Measurements from ENCODE around the gene TBC1D10A. TPM values are rescaled to one million over a fixed set of nuclear protein-coding genes. Genes with fewer than 3 reads are reported as not detected.

The TBC1D10A gene
- total RNA-seq, 1 experiment from 2014 or later: 18.6 TPM

DNA sequence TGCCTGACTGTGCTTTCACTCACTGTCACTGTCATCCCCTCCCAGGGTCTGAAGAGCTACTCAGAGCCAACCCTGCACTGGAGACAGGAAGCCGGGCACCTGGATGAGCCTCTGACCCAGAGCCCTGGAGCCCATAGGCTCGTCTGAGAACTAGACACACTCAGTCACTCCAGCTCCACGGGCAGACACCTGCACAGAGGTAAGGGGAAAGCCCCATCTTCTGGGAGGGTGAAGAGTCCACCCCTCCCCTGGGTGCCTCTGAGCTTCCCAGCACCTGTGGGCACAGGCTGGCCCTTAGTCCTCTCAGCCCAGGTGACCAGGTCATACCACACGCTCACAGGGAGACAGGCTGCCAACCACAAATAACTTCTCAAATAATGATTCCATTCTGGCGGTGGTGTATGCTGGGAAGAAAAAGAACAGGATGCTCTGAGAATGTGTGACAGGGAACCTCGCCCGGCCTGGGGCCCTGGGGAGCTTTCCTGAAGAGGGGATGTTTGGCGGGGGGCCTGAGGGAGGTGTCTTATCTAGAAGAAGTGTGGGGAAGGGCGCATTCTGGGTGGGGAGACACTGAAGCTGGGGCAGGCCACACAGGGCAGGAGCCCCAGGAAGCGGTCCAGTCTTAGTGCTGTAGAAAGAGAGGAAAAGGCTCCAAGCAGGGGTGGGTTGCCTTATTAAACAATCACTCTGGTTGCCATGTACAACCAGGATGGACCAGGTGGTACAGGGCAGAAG lies 35.3 kb upstream of the TBC1D10A start:
- no peaks in the 10 kb centered on the region for H3K79me2 ChIP-seq (ENCODE audit: insufficient read depth, low read length)

DNA sequence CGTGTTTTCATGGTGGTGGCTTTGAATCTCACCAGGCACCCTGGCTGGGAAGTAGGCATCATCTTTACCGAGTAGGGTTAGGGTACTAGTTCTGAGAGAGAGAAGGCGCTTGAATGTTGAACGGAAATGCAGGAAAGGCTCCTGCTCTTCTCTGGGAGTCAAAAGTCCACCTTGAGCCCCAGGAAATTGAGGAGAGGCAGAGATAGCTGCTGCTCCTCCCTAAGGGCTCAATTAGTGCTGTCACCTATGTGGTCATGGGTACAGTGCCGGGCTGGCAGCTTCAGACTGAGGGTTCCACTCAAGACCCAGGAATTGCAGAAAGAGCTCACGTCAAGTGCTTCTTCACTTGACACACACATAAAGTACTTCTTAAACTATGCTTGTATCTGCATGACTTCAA lies 31.8 kb upstream of the TBC1D10A start:
- ChIA-PET RAD21 (ENCODE audit: low non-redundant PET in 1 of 2, low total read pairs in 2 of 2, uncharacterized antibody in 2 of 2, unreplicated experiment in 2 of 2) (no interaction called here), POLR2A (no interaction called here), CTCF (no interaction called here)
- DNase-seq (ENCODE audit: low read depth, low spot score) (no peak), ATAC-seq (no peak)
- Histone ChIP-seq H3K79me2 (ENCODE audit: insufficient read depth, low read length) (peaks cover 32% of the 10 kb centered on the region), H3K9me2 (ENCODE audit: insufficient read depth) (no peaks in the 10 kb centered on the region), H3K36me3 (ENCODE audit: control insufficient read depth in 1 of 2, insufficient read depth in 2 of 2, low read length in 2 of 2) (peaks cover 0 to 2% of the 10 kb centered on the region in 2 experiments; a peak in 2 of 4 replicates), H3K27ac (ENCODE audit: low read depth, low read length) (no peak overlapping the region), H3K27me3 (ENCODE audit: insufficient read depth, low read length) (no peaks in the 10 kb centered on the region), H3K9me3 (ENCODE audit: control insufficient read depth in 1 of 2, insufficient read depth in 1 of 2, low read depth in 1 of 2, low read length in 2 of 2) (no peaks in the 10 kb centered on the region), H3K4me3 (replicated peaks in 1 of 2; ENCODE audit: low read depth in 1 of 2, low read length in 2 of 2) (no peak overlapping the region), H3K9ac (ENCODE audit: low read length) (no peak overlapping the region), H2AFZ (ENCODE audit: low read depth, low read length, poor library complexity, severe bottlenecking) (no peak overlapping the region), H3K4me2 (ENCODE audit: low read length) (no peak overlapping the region), H3K4me1 (ENCODE audit: control insufficient read depth in 1 of 2, insufficient read depth in 2 of 2, low read length in 2 of 2) (peaks cover 12 to 22% of the 10 kb centered on the region in 2 experiments; a peak in 3 of 4 replicates), H4K20me1 (ENCODE audit: insufficient read depth) (no peaks in the 10 kb centered on the region)
- BruUV-seq (replicated peaks): no TSS peak
- intact Hi-C loops (cut with micrococcal nuclease): no loop called here
- TF ChIP-seq, protein P1, sequence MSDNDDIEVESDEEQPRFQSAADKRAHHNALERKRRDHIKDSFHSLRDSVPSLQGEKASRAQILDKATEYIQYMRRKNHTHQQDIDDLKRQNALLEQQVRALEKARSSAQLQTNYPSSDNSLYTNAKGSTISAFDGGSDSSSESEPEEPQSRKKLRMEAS (IDR thresholded peaks at IDR 0.05): no peak
- TF ChIP-seq CEBPB (IDR thresholded peaks at IDR 0.05; ENCODE audit: low read depth) (no peak), EZH2 (IDR thresholded peaks at IDR 0.05) (no peak), POLR2A (IDR thresholded peaks at IDR 0.05; ENCODE audit: borderline replicate concordance, extremely low read depth, insufficient read depth, insufficient read length) (no peak), SP1 (IDR thresholded peaks at IDR 0.05; ENCODE audit: low read depth) (no peak), EGR1 (IDR thresholded peaks at IDR 0.05; ENCODE audit: low read depth) (no peak), JUND (IDR thresholded peaks at IDR 0.05) (no peak), SIN3A (IDR thresholded peaks at IDR 0.05; ENCODE audit: low read depth) (no peak), EZH2phosphoT487 (IDR thresholded peaks at IDR 0.05; ENCODE audit: borderline replicate concordance) (no peak), SRF (IDR thresholded peaks at IDR 0.05; ENCODE audit: low read depth) (no peak), CBX3 (IDR thresholded peaks at IDR 0.05; ENCODE audit: low read depth) (no peak), ELF1 (IDR thresholded peaks at IDR 0.05; ENCODE audit: borderline replicate concordance, low read depth) (no peak), TCF7L2 (IDR thresholded peaks at IDR 0.05; ENCODE audit: borderline replicate concordance, extremely low read depth, insufficient read depth, insufficient read length) (no peak), POLR2AphosphoS5 (IDR thresholded peaks at IDR 0.05; ENCODE audit: low read depth, low read length) (no peak), FOSL1 (IDR thresholded peaks at IDR 0.05; ENCODE audit: low read depth) (no peak)
- TF ChIP-seq, protein P2, sequence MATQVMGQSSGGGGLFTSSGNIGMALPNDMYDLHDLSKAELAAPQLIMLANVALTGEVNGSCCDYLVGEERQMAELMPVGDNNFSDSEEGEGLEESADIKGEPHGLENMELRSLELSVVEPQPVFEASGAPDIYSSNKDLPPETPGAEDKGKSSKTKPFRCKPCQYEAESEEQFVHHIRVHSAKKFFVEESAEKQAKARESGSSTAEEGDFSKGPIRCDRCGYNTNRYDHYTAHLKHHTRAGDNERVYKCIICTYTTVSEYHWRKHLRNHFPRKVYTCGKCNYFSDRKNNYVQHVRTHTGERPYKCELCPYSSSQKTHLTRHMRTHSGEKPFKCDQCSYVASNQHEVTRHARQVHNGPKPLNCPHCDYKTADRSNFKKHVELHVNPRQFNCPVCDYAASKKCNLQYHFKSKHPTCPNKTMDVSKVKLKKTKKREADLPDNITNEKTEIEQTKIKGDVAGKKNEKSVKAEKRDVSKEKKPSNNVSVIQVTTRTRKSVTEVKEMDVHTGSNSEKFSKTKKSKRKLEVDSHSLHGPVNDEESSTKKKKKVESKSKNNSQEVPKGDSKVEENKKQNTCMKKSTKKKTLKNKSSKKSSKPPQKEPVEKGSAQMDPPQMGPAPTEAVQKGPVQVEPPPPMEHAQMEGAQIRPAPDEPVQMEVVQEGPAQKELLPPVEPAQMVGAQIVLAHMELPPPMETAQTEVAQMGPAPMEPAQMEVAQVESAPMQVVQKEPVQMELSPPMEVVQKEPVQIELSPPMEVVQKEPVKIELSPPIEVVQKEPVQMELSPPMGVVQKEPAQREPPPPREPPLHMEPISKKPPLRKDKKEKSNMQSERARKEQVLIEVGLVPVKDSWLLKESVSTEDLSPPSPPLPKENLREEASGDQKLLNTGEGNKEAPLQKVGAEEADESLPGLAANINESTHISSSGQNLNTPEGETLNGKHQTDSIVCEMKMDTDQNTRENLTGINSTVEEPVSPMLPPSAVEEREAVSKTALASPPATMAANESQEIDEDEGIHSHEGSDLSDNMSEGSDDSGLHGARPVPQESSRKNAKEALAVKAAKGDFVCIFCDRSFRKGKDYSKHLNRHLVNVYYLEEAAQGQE (IDR thresholded peaks at IDR 0.05; ENCODE audit: low read depth): no peak
- TF ChIP-seq, protein P3, sequence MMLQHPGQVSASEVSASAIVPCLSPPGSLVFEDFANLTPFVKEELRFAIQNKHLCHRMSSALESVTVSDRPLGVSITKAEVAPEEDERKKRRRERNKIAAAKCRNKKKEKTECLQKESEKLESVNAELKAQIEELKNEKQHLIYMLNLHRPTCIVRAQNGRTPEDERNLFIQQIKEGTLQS (IDR thresholded peaks at IDR 0.05): no peak

More for the DNA sequence above, 35.3 kb upstream of the TBC1D10A start:
- ATAC-seq (no peak), DNase-seq (ENCODE audit: low read depth, low spot score) (no peak)
- ChIA-PET POLR2A (no interaction called here), RAD21 (ENCODE audit: low non-redundant PET in 1 of 2, low total read pairs in 2 of 2, uncharacterized antibody in 2 of 2, unreplicated experiment in 2 of 2) (no interaction called here), CTCF (no interaction called here)
- Histone ChIP-seq H3K9me3 (ENCODE audit: control insufficient read depth in 1 of 2, insufficient read depth in 1 of 2, low read depth in 1 of 2, low read length in 2 of 2) (no peaks in the 10 kb centered on the region), H4K20me1 (ENCODE audit: insufficient read depth) (no peaks in the 10 kb centered on the region), H3K27me3 (ENCODE audit: insufficient read depth, low read length) (no peaks in the 10 kb centered on the region), H3K9me2 (ENCODE audit: insufficient read depth) (no peaks in the 10 kb centered on the region), H3K36me3 (ENCODE audit: control insufficient read depth in 1 of 2, insufficient read depth in 2 of 2, low read length in 2 of 2) (no peaks in the 10 kb centered on the region), H3K4me2 (ENCODE audit: low read length) (no peak overlapping the region), H2AFZ (ENCODE audit: low read depth, low read length, poor library complexity, severe bottlenecking) (no peak overlapping the region), H3K4me3 (replicated peaks in 1 of 2; ENCODE audit: low read depth in 1 of 2, low read length in 2 of 2) (no peak overlapping the region), H3K9ac (ENCODE audit: low read length) (no peak overlapping the region), H3K4me1 (ENCODE audit: control insufficient read depth in 1 of 2, insufficient read depth in 2 of 2, low read length in 2 of 2) (peaks cover 4 to 5% of the 10 kb centered on the region in 2 experiments; a peak in 2 of 4 replicates), H3K27ac (ENCODE audit: low read depth, low read length) (no peak overlapping the region)
- intact Hi-C loops (cut with micrococcal nuclease): no loop called here
- BruUV-seq (replicated peaks): no TSS peak
- TF ChIP-seq, protein P1 (IDR thresholded peaks at IDR 0.05): no peak
- TF ChIP-seq FOSL1 (IDR thresholded peaks at IDR 0.05; ENCODE audit: low read depth) (no peak), CEBPB (IDR thresholded peaks at IDR 0.05; ENCODE audit: low read depth) (no peak), POLR2A (IDR thresholded peaks at IDR 0.05; ENCODE audit: borderline replicate concordance, extremely low read depth, insufficient read depth, insufficient read length) (no peak)

All from HCT116 (cell line).